K562 (cell line): ENCODE measurements around the gene STRIP1. TPM values are rescaled to one million over a fixed set of nuclear protein-coding genes. Genes with fewer than 3 reads are reported as not detected.
A peak's percentile ranks its signal among the peaks of the same experiment; 100 is the strongest.

ENCODE experiments used
- CEBPB ChIP-seq: fragments of 450-650 bp; IDR thresholded peaks from 2 replicates; pipeline ENCODE4 v1.6.1; 2016; ENCODE audit warnings: missing genetic modification characterization, missing compliant biosample characterization
- CHD4 ChIP-seq: fragments of 200-600 bp; sonication (generic); IDR thresholded peaks from 3 replicates; pipeline ENCODE4 v1.6.1; 2012; ENCODE audit warnings: low read depth, mild to moderate bottlenecking, mixed read lengths, low read length, inconsistent platforms; ENCODE audit not compliant: insufficient read depth, insufficient replicate concordance, poor library complexity, severe bottlenecking
- CREBBP ChIP-seq: IDR thresholded peaks from one replicate; pipeline ENCODE4 v1.6.1; 2012; ENCODE audit warnings: low read depth, mild to moderate bottlenecking, control low read depth, inconsistent platforms, low read length
- FOXJ2 ChIP-seq: fragments of 200-800 bp; sonication (Bioruptor generic); IDR thresholded peaks from 2 replicates; pipeline ENCODE4 v1.6.1; 2016; ENCODE audit warnings: missing genetic modification characterization, missing compliant biosample characterization
- HDAC3 ChIP-seq: fragments of 450-650 bp; IDR thresholded peaks from 2 replicates; pipeline ENCODE4 v1.6.1; 2018; ENCODE audit warnings: borderline replicate concordance, mild to moderate bottlenecking, moderate library complexity; ENCODE audit not compliant: partially characterized antibody
- HNRNPH1 ChIP-seq: fragments of 200-400 bp; formaldehyde crosslinking; optimal IDR thresholded peaks from 2 replicates; pipeline ENCODE3; 2017; ENCODE audit warnings: low read depth, mild to moderate bottlenecking, low read length, moderate library complexity
- KLF1 ChIP-seq: fragments of 450-650 bp; IDR thresholded peaks from 2 replicates; pipeline ENCODE4 v1.6.1; 2016; ENCODE audit warnings: missing genetic modification characterization, missing compliant biosample characterization
- MYNN ChIP-seq, 2 experiments: sonication (generic); formaldehyde crosslinking in 1 of 2; IDR thresholded peaks; 2 replicates each; pipeline versions ENCODE4 v1.5.0 to v1.6.1; 2016 to 2020; ENCODE audit warnings: antibody characterized with exemption in 1 of 2, missing genetic modification reagents in 1 of 2
- NBN ChIP-seq: fragments of 450-650 bp; IDR thresholded peaks from 2 replicates; pipeline ENCODE4 v1.6.1; 2016; ENCODE audit warnings: low read depth, mild to moderate bottlenecking
- NCOA2 ChIP-seq, 2 experiments: fragments of 450-650 bp; IDR thresholded peaks; 2 replicates each; pipeline ENCODE4 v1.6.1; 2018; ENCODE audit warnings: mild to moderate bottlenecking in 2 of 2, moderate library complexity in 1 of 2; ENCODE audit not compliant: partially characterized antibody in 2 of 2
- RCOR1 ChIP-seq, 2 experiments: IDR thresholded peaks; 2 replicates each; pipeline ENCODE4 v1.6.1; 2012; ENCODE audit warnings: low read depth in 2 of 2, low read length in 2 of 2, borderline replicate concordance in 1 of 2, improper control_type of control experiment in 1 of 2
- RFX5 ChIP-seq: IDR thresholded peaks from 2 replicates; pipeline ENCODE4 v1.6.1; 2011; ENCODE audit warnings: low read depth, mild to moderate bottlenecking, improper control_type of control experiment, low read length
- SMARCE1 ChIP-seq: fragments of 450-650 bp; IDR thresholded peaks from 2 replicates; pipeline ENCODE4 v1.7.1; 2016; ENCODE audit warnings: mild to moderate bottlenecking
- SRSF1 ChIP-seq: fragments of 200-400 bp; formaldehyde crosslinking; IDR thresholded peaks from 2 replicates; pipeline ENCODE4 v1.6.1; 2017; ENCODE audit warnings: mild to moderate bottlenecking, low read depth, low read length, moderate library complexity
- TAL1 ChIP-seq: fragments of 450-650 bp; IDR thresholded peaks from 2 replicates; pipeline ENCODE4 v1.6.1; 2016; ENCODE audit warnings: mild to moderate bottlenecking
- ZNF354B ChIP-seq: fragments of 250-450 bp; sonication (Bioruptor Pico); IDR thresholded peaks from 2 replicates; pipeline ENCODE4 v1.4.0; 2020
- ZNF695 ChIP-seq: fragments of 450-650 bp; formaldehyde crosslinking; IDR thresholded peaks from 2 replicates; pipeline ENCODE4 v1.4.0; 2020; ENCODE audit warnings: mild to moderate bottlenecking, moderate library complexity
- ZSCAN29 ChIP-seq: fragments of 450-650 bp; IDR thresholded peaks from 2 replicates; pipeline ENCODE4 v1.6.1; 2017
- polyA plus RNA-seq, 8 experiments: library from polyadenylated mRNA; depleted of rRNA in 4 of 8; stranded (reverse) in 5 of 8; unstranded in 3 of 8; fragments of >200 nt; fragmentation: Nextera tagmentation in 2 of 8; fragmentation: Illumina TruSeq in 1 of 8; extraction: Ambion mirVana in 2 of 8; extraction: Trizol in 1 of 8; gene quantifications; 2 replicates each; pipeline versions ENCODE4 v1.2.1 to v1.2.3, GENCODE V29; 2011 to 2014; ENCODE audit warnings: inconsistent platforms in 1 of 8, missing spikeins in 1 of 8
- total RNA-seq, 7 experiments: library from RNA; depleted of rRNA in 6 of 7; stranded (reverse); fragments of >200 nt in 6 of 7; fragmentation: Illumina TruSeq in 2 of 7; extraction: Trizol in 2 of 7; gene quantifications; 2 replicates each; pipeline versions ENCODE4 v1.2.1 to v1.2.3, GENCODE V29; 2011 to 2021; ENCODE audit warnings: low replicate concordance in 1 of 7
- TF ChIP-seq, protein P1 (sequence below): fragments of 250-450 bp; sonication (Bioruptor Pico); IDR thresholded peaks from 2 replicates; pipeline ENCODE4 v1.5.0; 2021
- TF ChIP-seq, protein P2 (sequence below): fragments of 250-450 bp; sonication (Bioruptor Pico); IDR thresholded peaks from 2 replicates; pipeline ENCODE4 v1.8.0; 2021; ENCODE audit warnings: moderate library complexity, mild to moderate bottlenecking, inconsistent platforms
- TF ChIP-seq, protein P3 (sequence below): fragments of 250-450 bp; sonication (Bioruptor Pico); IDR thresholded peaks from 2 replicates; pipeline ENCODE4 v1.9.0; 2021; ENCODE audit warnings: mild to moderate bottlenecking
- TF ChIP-seq, protein P4 (sequence below): sonication (generic); formaldehyde crosslinking; IDR thresholded peaks from 2 replicates; pipeline ENCODE4 v1.8.0; 2022; ENCODE audit warnings: mild to moderate bottlenecking, low read depth, missing genetic modification reagents

Gene STRIP1
- total and polyA plus RNA-seq, 9 of the 15 experiments (the other 6 are each of a cell fraction or from before 2014, with no cell fraction given), result 9.9 to 42.3 (median 32.0) TPM

DNA sequence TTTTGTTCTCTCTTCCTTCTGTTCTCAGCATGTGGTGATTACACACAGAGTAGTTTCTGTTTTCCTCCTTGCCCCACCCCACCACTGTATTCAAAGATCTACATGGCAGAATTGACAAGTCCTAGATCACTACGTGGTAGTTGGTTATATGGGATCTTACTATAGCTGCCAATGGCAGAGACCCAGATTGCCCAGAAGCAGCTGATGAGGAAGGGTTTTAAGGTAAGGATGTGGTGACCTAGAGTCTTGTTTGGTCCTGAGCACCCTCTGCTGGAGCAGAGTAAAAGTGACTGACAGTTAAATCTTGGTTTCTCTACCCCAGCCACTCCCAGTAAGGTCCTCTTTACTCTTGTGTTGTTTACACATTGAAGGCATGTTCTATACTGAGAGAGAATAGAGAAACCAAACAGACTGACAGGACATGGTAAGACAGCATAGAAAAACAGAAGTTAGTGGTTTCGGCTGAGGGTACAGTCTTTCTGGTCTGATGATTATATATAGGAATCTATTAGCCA, 22.8 kb upstream of the STRIP1 start (continued):
- no peak for TF ChIP-seq CHD4
- TF ChIP-seq SRSF1, result no peak
- no peak for TF ChIP-seq HDAC3
- TF ChIP-seq, protein P1, sequence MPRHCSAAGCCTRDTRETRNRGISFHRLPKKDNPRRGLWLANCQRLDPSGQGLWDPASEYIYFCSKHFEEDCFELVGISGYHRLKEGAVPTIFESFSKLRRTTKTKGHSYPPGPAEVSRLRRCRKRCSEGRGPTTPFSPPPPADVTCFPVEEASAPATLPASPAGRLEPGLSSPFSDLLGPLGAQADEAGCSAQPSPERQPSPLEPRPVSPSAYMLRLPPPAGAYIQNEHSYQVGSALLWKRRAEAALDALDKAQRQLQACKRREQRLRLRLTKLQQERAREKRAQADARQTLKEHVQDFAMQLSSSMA, result no peak
- TF ChIP-seq HNRNPH1, result no peak
- TF ChIP-seq CEBPB (tag), result no peak
- no peak for TF ChIP-seq ZNF354B (CRISPR knock-in tag)
- TF ChIP-seq MYNN (IDR thresholded peaks at IDR 0.05), result no peak
- TF ChIP-seq MYNN (CRISPR knock-in tag; IDR thresholded peaks at IDR 0.05), result no peak
- TF ChIP-seq SMARCE1, result no peak
- no peak for TF ChIP-seq KLF1
- TF ChIP-seq, protein P2, sequence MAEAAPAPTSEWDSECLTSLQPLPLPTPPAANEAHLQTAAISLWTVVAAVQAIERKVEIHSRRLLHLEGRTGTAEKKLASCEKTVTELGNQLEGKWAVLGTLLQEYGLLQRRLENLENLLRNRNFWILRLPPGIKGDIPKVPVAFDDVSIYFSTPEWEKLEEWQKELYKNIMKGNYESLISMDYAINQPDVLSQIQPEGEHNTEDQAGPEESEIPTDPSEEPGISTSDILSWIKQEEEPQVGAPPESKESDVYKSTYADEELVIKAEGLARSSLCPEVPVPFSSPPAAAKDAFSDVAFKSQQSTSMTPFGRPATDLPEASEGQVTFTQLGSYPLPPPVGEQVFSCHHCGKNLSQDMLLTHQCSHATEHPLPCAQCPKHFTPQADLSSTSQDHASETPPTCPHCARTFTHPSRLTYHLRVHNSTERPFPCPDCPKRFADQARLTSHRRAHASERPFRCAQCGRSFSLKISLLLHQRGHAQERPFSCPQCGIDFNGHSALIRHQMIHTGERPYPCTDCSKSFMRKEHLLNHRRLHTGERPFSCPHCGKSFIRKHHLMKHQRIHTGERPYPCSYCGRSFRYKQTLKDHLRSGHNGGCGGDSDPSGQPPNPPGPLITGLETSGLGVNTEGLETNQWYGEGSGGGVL (CRISPR knock-in tag), result no peak
- no peak for TF ChIP-seq NBN
- TF ChIP-seq, protein P3, sequence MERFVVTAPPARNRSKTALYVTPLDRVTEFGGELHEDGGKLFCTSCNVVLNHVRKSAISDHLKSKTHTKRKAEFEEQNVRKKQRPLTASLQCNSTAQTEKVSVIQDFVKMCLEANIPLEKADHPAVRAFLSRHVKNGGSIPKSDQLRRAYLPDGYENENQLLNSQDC (CRISPR knock-in tag), result no peak
- TF ChIP-seq FOXJ2 (tag), result no peak
- TF ChIP-seq, protein P4, sequence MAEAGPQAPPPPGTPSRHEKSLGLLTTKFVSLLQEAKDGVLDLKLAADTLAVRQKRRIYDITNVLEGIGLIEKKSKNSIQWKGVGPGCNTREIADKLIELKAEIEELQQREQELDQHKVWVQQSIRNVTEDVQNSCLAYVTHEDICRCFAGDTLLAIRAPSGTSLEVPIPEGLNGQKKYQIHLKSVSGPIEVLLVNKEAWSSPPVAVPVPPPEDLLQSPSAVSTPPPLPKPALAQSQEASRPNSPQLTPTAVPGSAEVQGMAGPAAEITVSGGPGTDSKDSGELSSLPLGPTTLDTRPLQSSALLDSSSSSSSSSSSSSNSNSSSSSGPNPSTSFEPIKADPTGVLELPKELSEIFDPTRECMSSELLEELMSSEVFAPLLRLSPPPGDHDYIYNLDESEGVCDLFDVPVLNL (CRISPR knock-in tag), result no peak
- no peak for TF ChIP-seq CREBBP
- no peak for TF ChIP-seq NCOA2 (IDR thresholded peaks at IDR 0.05; ENCODE audit: partially characterized antibody in 2 of 2)
- TF ChIP-seq RCOR1 (IDR thresholded peaks at IDR 0.05; ENCODE audit: borderline replicate concordance in 1 of 2, low read depth in 2 of 2, low read length in 2 of 2), result 0 out of 4 replicates have a peak, but pooled peaks of 1 of the 2 experiments have one; percentile 35
- TF ChIP-seq ZSCAN29, result no peak
- no peak for TF ChIP-seq ZNF695 (CRISPR knock-in tag)
- TF ChIP-seq RFX5, result no peak
- no peak for TF ChIP-seq TAL1
